Panc1 (cell line): Measurements from ENCODE around the gene SORBS1.

Experiments
- CTCF ChIP-seq: fragments of 450-650 bp; IDR thresholded peaks from 2 replicates; pipeline ENCODE4 v1.5.1; 2017; ENCODE audit warnings: mild to moderate bottlenecking
- POLR2AphosphoS5 ChIP-seq: IDR thresholded peaks from 2 replicates; pipeline ENCODE4 v1.6.1; 2012; ENCODE audit warnings: mild to moderate bottlenecking, low read depth, low read length, moderate library complexity

GRCh38 chr10:95419399-95419798 is 141.8 kb downstream of the SORBS1 start:
- TF ChIP-seq CTCF: no peak
- TF ChIP-seq POLR2AphosphoS5: no peak
